AG20443 (cell line): Measurements from ENCODE around the gene FILIP1L.

Source experiments
- DNase-seq: peaks from one replicate; pipeline ENCODE4 v3.0.0; 2012; ENCODE audit warnings: low spot score, mixed read lengths

Gene FILIP1L

DNA sequence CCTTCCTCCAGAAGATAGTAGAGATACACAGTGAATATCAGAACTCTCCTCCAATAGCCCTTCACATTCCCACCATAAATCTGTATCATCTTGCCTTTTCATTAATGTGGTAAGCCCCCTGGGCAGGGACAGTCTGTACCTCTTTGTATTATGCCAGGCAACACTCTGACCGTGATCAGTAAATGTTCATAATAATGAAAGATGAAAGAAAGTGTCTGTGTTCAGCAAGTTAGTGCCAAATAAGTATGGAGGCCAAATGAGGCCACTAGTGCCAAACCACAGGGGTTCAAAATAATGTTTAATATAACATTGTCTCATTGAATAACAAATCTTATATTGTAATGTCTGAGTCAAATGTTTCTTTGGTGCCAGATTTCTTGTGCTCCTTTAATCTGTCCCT, 192.3 kb downstream of the FILIP1L start:
- DNase-seq: no peak

GRCh38 chr3:99921377-99921695, 193.0 kb downstream of the FILIP1L start:
- no peak for DNase-seq

DNA sequence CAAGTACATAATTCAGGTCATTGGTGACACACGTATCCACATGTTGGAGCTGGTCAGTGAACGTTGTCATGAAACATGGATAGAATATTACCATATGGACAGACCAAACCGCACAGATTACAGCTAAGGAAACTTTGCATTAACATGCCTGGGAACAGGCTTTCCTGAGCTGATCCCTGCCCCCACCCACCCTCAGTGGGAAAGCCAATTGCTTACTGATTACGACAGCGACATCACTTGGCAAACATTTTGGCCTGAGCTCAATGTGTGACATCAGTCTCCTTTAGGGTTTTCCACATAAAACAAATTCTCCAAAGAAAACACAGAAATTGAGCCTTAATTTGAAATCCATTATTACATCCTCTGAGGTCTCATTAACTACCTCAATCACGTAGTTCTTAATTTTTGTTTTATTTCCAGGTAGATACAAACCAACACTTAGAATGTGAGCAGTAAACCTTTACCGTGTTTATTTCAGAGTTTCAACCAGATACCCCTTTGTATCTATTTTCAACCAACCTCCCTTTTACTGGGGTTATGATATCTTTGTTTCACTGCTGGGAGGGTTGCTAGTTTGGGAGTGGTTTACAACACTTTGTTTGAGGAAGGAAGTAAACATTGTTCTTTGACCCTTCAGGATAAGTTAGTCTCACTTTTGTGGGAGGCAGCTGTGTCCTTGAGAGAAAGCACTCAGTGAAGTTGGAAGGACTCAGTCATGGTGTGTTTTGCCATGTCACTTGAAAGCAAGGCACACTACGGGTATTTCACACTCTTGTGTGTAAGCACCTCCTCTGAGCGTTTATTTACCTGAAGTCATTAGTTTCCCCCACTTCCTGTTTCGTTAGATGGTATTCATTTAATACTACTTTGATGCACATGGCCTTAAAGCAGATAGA, 193.6 kb downstream of the FILIP1L start:
- DNase-seq: peak; percentile 66

DNA sequence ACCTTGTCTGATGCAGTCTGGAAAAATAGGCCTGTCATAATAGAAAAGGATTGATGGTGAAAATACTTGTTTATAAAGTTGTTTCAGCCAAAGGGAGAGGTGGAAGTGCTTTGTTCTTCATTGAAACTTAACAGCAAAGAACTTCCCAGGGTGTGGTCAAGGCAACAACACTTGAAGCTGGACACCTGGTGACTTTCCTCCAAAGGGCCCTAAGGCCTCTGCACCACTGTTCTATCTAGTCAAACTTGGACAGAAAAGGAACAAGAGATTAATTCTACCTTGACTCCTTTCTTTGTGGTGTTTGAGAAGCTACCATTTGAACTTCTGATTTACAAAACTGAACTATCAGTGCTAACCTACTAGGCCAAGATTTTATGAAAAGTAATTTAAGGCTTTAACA, 194.6 kb downstream of the FILIP1L start:
- no peak for DNase-seq

- DNase-seq: no peak
These were observed 195.6 kb downstream of the FILIP1L start for GRCh38 chr3:99918715-99919114.

GRCh38 chr3:99915906-99916432, 198.3 kb downstream of the FILIP1L start:
- DNase-seq: no peak

DNA sequence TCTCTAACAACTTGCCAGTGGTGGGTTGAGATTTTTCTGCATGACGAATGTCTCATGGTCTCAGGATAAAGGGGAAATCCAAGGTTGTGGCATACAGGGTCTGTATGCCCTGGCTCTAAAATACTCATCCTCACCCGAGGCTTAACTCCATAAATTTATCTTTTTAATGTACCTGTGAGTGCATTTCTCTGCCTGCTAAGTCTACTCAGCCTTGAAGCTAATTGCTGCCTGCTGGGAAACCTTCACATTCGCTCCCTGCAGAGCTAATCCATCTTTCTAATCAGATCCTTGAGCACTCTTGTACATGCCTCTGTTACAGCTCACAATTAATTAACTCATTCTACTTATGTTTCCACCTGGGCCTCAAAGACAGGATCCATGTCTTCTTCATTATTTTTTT, 202.9 kb downstream of the FILIP1L start:
- no peak for DNase-seq

GRCh38 chr3:99910752-99911290, 203.5 kb downstream of the FILIP1L start:
- no peak for DNase-seq

DNA sequence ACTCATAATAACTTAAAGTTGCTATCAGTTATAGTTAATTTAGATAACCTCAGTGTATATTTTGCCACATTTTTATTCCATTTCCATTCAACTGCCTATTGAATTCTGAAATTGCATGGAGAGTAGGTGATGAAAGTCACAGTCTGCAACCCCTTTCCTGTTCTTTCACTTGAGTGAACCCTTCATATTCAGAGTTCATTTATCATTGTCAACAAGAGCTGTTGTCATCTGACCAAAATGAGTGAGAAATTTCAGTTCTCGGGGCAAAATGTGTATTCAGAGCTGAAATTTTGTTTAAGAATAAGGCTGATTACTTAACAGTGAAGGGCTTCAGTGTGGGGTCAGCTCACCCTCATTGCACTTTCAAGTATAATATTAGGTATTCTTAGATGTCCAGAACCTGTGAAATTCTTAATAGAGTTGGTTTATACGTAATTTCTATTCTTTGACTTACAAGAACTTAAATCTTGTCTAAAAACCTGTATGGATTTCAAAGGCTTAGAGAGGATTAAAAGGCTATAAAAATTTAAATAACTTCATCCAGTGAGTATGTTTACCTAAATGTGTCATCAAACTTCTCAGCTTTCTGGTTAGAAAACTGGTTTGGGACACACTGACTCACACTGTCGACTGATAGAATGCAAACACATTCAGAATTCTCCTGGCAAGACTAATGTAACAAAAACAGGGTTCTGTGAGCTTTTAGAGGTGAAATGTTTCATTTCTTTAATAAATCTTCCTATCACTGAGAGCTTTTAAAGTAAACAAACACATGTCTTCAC, 204.4 kb downstream of the FILIP1L start:
- no peak for DNase-seq

DNA sequence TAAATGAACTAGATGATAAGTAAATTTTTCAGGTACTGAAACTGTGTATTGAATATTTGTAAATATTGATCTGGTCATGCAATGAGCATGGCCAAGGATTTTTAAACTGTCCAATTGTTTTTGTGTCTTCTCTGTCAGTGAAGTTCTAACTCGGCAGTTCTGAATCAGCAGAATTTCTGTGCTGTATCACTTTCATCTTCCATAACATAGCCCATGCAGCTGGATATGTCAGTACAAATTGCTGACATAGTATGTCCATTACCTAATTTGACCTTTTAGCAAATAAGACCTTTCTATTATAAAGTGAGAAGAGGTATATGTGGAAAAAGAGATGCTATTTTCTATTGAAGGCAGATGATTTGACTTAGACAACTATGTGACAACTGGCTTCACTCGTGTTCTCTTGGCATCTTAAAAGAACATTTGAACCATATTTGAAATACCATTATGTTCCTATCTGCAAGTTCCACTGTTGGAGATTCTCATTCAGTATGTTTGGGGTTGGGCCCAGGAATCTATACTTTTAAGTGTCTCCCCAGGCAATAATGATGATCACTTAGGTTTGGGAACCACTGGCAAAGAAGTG, 206.2 kb downstream of the FILIP1L start:
- no peak for DNase-seq

DNA sequence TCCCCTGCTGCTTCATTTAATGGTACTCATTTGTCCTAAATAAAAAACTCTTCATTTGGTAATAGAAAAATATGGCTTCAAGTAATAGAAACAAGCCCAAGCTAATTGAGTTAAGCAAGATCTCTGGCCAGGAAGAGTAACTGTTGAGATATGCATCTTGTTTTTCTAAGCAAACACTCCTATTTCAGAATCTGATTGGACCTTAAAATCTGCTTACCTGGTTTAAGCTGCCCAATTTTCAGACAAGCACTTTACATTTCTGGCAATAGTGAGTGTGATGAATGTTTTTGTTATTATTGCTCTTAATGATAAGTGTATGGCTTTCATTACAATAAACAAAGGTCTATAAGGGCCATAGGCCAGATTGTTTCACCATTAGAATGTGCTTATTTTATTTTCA, 210.4 kb downstream of the FILIP1L start:
- no peak for DNase-seq

- DNase-seq: no peak
These were observed 212.2 kb downstream of the FILIP1L start for GRCh38 chr3:99902091-99902490.

DNA sequence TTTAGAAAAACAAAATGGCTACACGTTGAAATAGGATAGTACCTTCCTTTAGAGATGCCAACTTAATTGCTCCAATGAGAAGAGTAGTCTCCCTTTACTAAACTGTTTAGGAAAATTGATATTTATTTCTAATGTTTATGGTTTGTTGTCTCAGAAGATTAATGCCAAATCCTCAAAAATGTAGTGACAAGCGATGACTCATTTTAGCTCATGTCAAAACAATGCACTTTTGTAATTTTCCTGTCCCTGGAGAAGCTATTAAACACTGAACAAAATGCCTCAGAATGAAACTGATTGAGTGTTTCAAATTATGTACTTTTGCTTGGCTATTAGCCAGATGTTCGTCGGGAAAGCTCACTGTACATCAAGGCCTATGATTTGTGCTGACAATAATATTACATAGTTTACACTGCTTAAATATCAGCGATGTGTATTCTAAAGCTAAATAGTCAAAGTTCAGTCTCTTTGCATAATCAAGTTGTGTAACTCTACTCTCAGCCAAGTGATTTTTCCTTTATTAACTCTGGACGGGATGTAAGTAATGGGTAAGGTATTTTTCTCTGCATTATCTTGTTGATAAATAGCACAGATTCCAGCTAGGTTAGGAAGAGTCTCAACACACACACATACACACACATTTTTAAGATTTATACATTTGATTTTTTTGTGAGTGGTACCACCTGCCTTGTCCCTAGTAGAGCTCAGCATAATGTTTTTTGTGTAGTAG, 212.9 kb downstream of the FILIP1L start:
- peak; percentile 38 for DNase-seq

DNA sequence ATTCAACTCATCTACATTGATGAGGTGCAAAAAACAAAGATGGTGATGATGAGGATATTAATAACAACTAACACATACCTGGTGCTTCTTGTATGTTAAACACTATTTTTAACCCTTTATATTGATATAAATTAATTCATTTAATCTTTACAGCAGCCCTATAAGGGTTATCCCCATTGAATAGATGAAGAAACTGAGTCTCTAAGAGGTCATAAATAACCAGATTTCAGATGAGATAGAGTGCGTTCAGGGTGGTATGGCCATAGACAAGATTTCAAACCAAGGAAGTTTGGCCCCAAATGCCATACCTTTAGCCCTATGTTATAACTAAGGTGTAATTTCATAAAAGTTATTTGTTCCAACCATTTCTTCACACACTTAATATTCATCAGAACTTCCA, 214.1 kb downstream of the FILIP1L start:
- DNase-seq: no peak

DNA sequence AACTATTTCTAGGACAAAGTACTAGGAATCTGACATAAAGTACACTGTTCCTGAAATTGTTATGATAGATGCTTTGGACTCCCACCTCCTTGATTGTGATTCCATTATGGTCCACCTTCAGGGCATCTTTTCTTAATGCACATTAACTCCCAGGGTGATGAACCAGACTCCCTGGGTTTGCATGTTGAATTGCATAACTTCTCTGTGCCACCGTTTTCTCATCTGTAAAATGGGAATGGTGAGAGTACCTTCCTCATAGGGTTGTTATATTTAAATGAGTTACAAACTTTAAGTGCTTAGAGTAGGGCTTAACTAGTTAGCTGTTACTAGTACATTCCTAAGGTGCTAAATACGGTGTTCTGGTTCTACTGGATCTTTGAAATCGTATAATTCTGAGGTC, 214.7 kb downstream of the FILIP1L start:
- no peak for DNase-seq

GRCh38 chr3:99896482-99896881, 217.8 kb downstream of the FILIP1L start:
- no peak for DNase-seq

DNA sequence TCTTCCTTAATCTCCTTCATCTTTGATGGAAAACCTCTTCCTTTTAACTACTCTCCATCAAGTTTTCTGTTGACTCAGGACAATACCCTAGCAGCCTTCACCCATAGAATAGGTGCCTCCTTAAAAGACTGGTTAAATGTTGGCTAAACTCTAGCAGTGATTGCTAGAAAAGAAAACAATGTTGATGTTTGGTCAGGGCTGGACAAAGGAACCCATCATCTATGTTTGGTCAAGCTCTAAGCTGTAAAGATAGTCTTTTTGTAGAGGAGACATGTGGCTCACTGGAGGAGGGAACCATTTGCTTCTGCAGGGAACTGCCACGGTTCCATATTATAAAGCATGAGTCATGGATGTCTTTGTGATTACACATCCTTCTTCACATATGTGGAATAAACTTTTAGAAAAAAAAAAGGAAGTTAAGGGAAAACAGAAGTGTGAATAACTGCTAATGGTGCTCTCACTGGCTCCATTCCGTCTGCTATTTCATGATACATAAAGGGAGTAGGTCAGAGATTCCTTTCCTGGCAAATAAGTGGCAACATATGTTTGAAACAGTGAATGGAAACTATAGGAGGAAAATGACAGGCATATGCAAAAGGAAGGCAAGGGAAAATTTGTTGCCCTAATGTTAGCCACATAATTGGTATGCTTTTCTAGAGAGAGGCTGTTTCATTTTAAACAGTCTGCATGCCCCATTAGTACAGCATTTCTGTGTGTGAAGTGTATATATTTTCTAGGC, 218.4 kb downstream of the FILIP1L start:
- DNase-seq: peak; percentile 52

DNA sequence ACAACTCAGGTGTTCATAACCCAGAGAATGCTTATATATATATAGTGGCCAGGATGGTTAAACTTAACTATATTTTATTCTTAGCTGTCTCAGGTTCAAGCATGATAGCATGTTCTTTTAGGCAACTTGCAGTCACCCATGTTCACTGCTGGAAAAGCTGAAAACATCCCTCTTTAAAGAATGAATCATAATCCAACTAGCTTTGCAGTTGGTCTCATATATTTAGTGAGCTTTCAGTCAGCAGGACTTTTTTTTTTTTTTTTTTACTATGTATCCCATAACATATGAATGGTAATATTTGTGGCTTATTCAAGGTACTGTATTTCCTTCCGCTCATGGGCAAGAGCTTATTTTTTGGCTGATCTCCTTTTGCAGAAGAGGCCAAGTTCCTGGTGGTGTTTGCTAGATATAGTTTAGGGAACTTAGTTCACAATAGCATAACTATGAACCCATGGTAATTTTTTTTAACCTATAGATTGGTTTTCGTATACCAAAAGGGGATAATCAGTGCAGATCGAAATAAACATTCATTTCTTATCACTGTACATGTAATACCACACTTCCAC, 219.1 kb downstream of the FILIP1L start:
- DNase-seq: no peak

DNA sequence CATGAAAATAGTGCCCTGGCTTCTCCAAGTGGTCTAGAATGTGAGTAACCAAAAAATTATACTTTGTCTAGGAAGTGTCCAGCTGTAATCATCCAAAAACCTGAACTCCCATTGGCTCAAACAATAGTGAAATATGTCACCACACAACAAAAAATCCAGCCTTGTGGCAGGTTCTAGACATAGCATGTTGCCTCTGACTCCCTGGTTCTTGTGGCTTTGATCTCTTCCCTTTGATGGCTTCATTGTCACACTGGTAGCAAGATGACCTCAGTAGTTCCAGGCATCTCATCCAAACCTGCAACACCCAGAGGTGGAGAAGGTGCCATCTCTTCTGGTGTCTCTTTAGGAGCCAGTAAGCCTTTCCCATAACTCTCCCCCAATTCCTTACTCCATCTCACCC, 222.0 kb downstream of the FILIP1L start:
- DNase-seq: no peak

DNA sequence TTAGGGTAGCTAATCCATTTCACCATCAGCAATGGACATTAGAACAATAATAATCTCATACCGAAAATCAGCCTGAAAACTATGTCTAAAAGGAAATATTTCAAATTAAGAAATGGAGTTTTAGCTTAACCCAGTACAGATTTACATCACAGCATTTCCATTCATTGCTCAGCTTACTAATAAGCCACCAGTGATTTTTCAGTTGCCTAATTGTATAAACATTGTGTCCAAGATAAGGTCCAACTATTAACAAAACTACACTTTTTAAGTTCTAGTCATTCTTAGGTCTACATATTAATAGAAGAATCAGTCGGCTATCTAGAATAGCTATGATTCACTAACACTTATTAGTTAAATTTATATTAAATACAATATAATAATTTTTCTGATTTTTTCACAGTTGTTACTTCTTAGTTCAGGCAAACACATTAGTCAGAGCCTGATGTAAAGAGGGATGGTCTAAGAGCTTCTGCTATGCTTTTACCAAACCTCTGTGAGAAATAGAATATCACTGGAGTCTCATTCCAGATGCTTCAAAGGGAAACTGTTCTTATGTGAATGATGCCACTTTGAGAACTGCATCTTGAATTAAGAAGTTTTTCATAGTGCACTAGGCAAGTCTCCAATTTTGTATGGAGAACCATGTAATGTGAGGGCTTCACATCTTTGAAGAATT, 222.6 kb downstream of the FILIP1L start:
- DNase-seq: no peak
